Prostate gland (tissue), 2 donors: Measurements from ENCODE around the gene METAP2.

Experiments
- CTCF ChIP-seq, 4 experiments: fragments of 200-600 bp in 2 of 4; fragments of 450-650 bp in 2 of 4; sonication (generic) in 2 of 4; IDR thresholded peaks; 1 replicate in 3 of 4; 2 replicates in 1 of 4; pipeline ENCODE4 v1.5.1; 2016 to 2019; ENCODE audit warnings: antibody characterized with exemption in 4 of 4, mild to moderate bottlenecking in 2 of 4, moderate library complexity in 2 of 4
- POLR2AphosphoS5 ChIP-seq: sonication (generic); formaldehyde crosslinking; IDR thresholded peaks from one replicate; pipeline ENCODE4 v1.6.1; 2017; ENCODE audit warnings: antibody characterized with exemption

- TF ChIP-seq POLR2AphosphoS5 (no peak), CTCF (IDR thresholded peaks at IDR 0.05) (no peak)
These were observed 33.0 kb downstream of the METAP2 start for GRCh38 chr12:95506707-95507523.
